ENCODE measurements around the gene CDKN1A. TPM values are rescaled to one million over a fixed set of nuclear protein-coding genes. Genes with fewer than 3 reads are reported as not detected.
"Not testable (repeated sequence)": the region's sequence is repeated elsewhere in the genome, so short reads cannot be mapped to it uniquely, and the experiment has no call there.

CDKN1A gene
- total RNA-seq, 1 experiment from 2014 or later = 25.8 TPM

- H3K9me3 ChIP-seq = no peaks in the 10 kb centered on the region
- no peaks in the 10 kb centered on the region for H3K27me3 ChIP-seq
- no peaks in the 10 kb centered on the region for H3K36me3 ChIP-seq
- DNase-seq = no peak
- no peak overlapping the region for H3K4me3 ChIP-seq
Measured at GRCh38 chr6:36719126-36719525, 40.6 kb downstream of the CDKN1A start.

- H3K27me3 ChIP-seq = no peaks in the 10 kb centered on the region
- H3K9me3 ChIP-seq = no peaks in the 10 kb centered on the region
- no peak overlapping the region for H3K4me3 ChIP-seq
- no peaks in the 10 kb centered on the region for H3K36me3 ChIP-seq
- no peak for DNase-seq
Measured at GRCh38 chr6:36720251-36721141, 42.0 kb downstream of the CDKN1A start.

GRCh38 chr6:36721369-36722140 lies 43.0 kb downstream of the CDKN1A start:
- Histone ChIP-seq H3K4me3 (no peak overlapping the region), H3K36me3 (no peaks in the 10 kb centered on the region), H3K9me3 (no peaks in the 10 kb centered on the region), H3K27me3 (no peaks in the 10 kb centered on the region)
- no peak for DNase-seq

- DNase-seq = no peak
- no peaks in the 10 kb centered on the region for H3K36me3 ChIP-seq
- no peak overlapping the region for H3K4me3 ChIP-seq
- no peaks in the 10 kb centered on the region for H3K9me3 ChIP-seq
- no peaks in the 10 kb centered on the region for H3K27me3 ChIP-seq
Measured at GRCh38 chr6:36722365-36722764, 43.9 kb downstream of the CDKN1A start.

- Histone ChIP-seq H3K36me3 (no peaks in the 10 kb centered on the region), H3K27me3 (no peaks in the 10 kb centered on the region), H3K9me3 (no peaks in the 10 kb centered on the region), H3K4me3 (no peak overlapping the region)
- no peak for DNase-seq
Measured at GRCh38 chr6:36722879-36723278, 44.4 kb downstream of the CDKN1A start.

GRCh38 chr6:36723992-36724391 lies 45.5 kb downstream of the CDKN1A start:
- H3K27me3 ChIP-seq, H3K9me3 ChIP-seq, DNase-seq, H3K4me3 ChIP-seq, H3K36me3 ChIP-seq: not testable (repeated sequence)

- Histone ChIP-seq H3K9me3 (no peaks in the 10 kb centered on the region), H3K4me3 (no peak overlapping the region)
- peak; percentile 53 for DNase-seq
Measured at GRCh38 chr6:36724514-36725390, 46.2 kb downstream of the CDKN1A start.

GRCh38 chr6:36725581-36725980 lies 47.1 kb downstream of the CDKN1A start:
- no peaks in the 10 kb centered on the region for H3K36me3 ChIP-seq
- no peak overlapping the region for H3K4me3 ChIP-seq
- H3K9me3 ChIP-seq = no peaks in the 10 kb centered on the region
- no peaks in the 10 kb centered on the region for H3K27me3 ChIP-seq
- no peak for DNase-seq

More at GRCh38 chr6:36724514-36725390, 46.2 kb downstream of the CDKN1A start:
- no peaks in the 10 kb centered on the region for H3K36me3 ChIP-seq
- H3K27me3 ChIP-seq = no peaks in the 10 kb centered on the region

- Histone ChIP-seq H3K36me3 (no peaks in the 10 kb centered on the region), H3K4me3 (no peak overlapping the region), H3K9me3 (no peaks in the 10 kb centered on the region), H3K27me3 (no peaks in the 10 kb centered on the region)
- no peak for DNase-seq
Measured at GRCh38 chr6:36727505-36728021, 49.0 kb downstream of the CDKN1A start.

GRCh38 chr6:36728289-36729160 lies 50.0 kb downstream of the CDKN1A start:
- no peaks in the 10 kb centered on the region for H3K27me3 ChIP-seq
- H3K9me3 ChIP-seq = no peaks in the 10 kb centered on the region
- no peak overlapping the region for H3K4me3 ChIP-seq
- no peak for DNase-seq
- H3K36me3 ChIP-seq = no peaks in the 10 kb centered on the region

- no peak for DNase-seq
Measured at GRCh38 chr6:36729161-36729524, 50.6 kb downstream of the CDKN1A start.

GRCh38 chr6:36730424-36731380 lies 52.2 kb downstream of the CDKN1A start:
- H3K36me3 ChIP-seq = no peaks in the 10 kb centered on the region
- H3K4me3 ChIP-seq = no peak overlapping the region
- H3K27me3 ChIP-seq = no peaks in the 10 kb centered on the region
- DNase-seq = no peak
- H3K9me3 ChIP-seq = no peaks in the 10 kb centered on the region

More at GRCh38 chr6:36729161-36729524, 50.6 kb downstream of the CDKN1A start:
- Histone ChIP-seq H3K4me3 (no peak overlapping the region), H3K36me3 (no peaks in the 10 kb centered on the region), H3K27me3 (no peaks in the 10 kb centered on the region), H3K9me3 (no peaks in the 10 kb centered on the region)

GRCh38 chr6:36731622-36732310 lies 53.3 kb downstream of the CDKN1A start:
- no peaks in the 10 kb centered on the region for H3K9me3 ChIP-seq
- no peaks in the 10 kb centered on the region for H3K27me3 ChIP-seq
- no peak overlapping the region for H3K4me3 ChIP-seq
- H3K36me3 ChIP-seq = no peaks in the 10 kb centered on the region
- no peak for DNase-seq

- H3K9me3 ChIP-seq = no peaks in the 10 kb centered on the region
- DNase-seq = no peak
- H3K4me3 ChIP-seq = no peak overlapping the region
- H3K27me3 ChIP-seq = no peaks in the 10 kb centered on the region
- no peaks in the 10 kb centered on the region for H3K36me3 ChIP-seq
Measured at GRCh38 chr6:36733300-36733699, 54.8 kb downstream of the CDKN1A start.
